ENCODE data around the gene SORCS1.

- TF ChIP-seq EZH2 (IDR thresholded peaks at IDR 0.05; ENCODE audit: insufficient read depth, poor library complexity, severe bottlenecking), result no peak
- TF ChIP-seq EZH2phosphoT487 (IDR thresholded peaks at IDR 0.05; ENCODE audit: insufficient read depth, low read depth), result no peak
Measured at GRCh38 chr10:106537866-106538265, 626.6 kb downstream of the SORCS1 start.

Measured in GM23248 (cell line).